Gastrocnemius medialis (tissue), 4 donors: ENCODE results near the gene MAP3K15. TPM values are rescaled to one million over a fixed set of nuclear protein-coding genes. Genes with fewer than 3 reads are reported as not detected.

Experiments
- ATAC-seq, 2 donors: fragments of 150-250 bp; one replicate each; pipeline ENCODE4 v1.9.1; 2016
- DNase-seq, 2 donors: peaks; one replicate each; pipeline ENCODE4 v3.0.0-alpha.2; 2019
- H3K27ac ChIP-seq, 4 donors: fragments of 200-600 bp; sonication (generic); 1 replicate in 1 of 4; 2 replicates in 3 of 4; pipeline ENCODE4 v1.5.1; 2016 to 2018; ENCODE audit warnings: mild to moderate bottlenecking in 2 of 4, moderate library complexity in 1 of 4
- H3K27me3 ChIP-seq, 3 donors: fragments of 200-600 bp; sonication (generic) in 2 of 3; 1 replicate in 1 of 3; 2 replicates in 2 of 3; pipeline versions ENCODE4 v1.5.1 to v1.6.0; 2016 to 2019; ENCODE audit warnings: mild to moderate bottlenecking in 1 of 3, moderate library complexity in 1 of 3
- H3K36me3 ChIP-seq, 2 donors: fragments of 200-600 bp; sonication (generic) in 1 of 2; one replicate each; pipeline ENCODE4 v1.5.1; 2017 to 2018
- H3K4me1 ChIP-seq, 2 donors: fragments of 200-600 bp; sonication (generic) in 1 of 2; one replicate each; pipeline ENCODE4 v1.5.1; 2016 to 2017; ENCODE audit warnings: mild to moderate bottlenecking in 2 of 2
- H3K4me3 ChIP-seq, 4 donors: fragments of 200-600 bp; sonication (generic) in 3 of 4; 1 replicate in 1 of 4; 2 replicates in 3 of 4; pipeline ENCODE4 v1.5.1; 2016 to 2019; ENCODE audit warnings: mild to moderate bottlenecking in 2 of 4
- H3K9me3 ChIP-seq, 3 donors: fragments of 200-600 bp; sonication (generic) in 2 of 3; 1 replicate in 1 of 3; 2 replicates in 2 of 3; pipeline ENCODE4 v1.5.1; 2016 to 2019
- POLR2A ChIP-seq, 2 donors: fragments of 450-650 bp; IDR thresholded peaks; one replicate each; pipeline ENCODE4 v1.6.1; 2017; ENCODE audit warnings: antibody characterized with exemption in 2 of 2, mild to moderate bottlenecking in 2 of 2, moderate library complexity in 2 of 2
- in situ Hi-C, 4 donors: fragments of 200-750 bp; cut with MboI; loops; one replicate each; pipeline versions ENCODE4 v1.15.0 to v1.8.0; 2017; ENCODE audit warnings: low sequenced_read_pairs in 4 of 4
- intact Hi-C: fragments of 100-400 bp; cut with DNase I; formaldehyde crosslinking; loops from one replicate; pipeline ENCODE4 v1.15.1; 2023; ENCODE audit warnings: low total_unique reads
- total RNA-seq, 4 donors: library from RNA; depleted of rRNA; stranded (reverse); fragments of >200 nt; gene quantifications; one replicate each; pipeline versions ENCODE4 v1.1.0 to v1.2.3, GENCODE V29; 2016
- TF ChIP-seq, protein P1 (sequence below), 5 experiments: fragments of 450-650 bp in 3 of 5; fragments of 200-600 bp in 2 of 5; sonication (generic) in 2 of 5; IDR thresholded peaks in 4 of 5; conservative IDR thresholded peaks in 1 of 5; 1 replicate in 4 of 5; 2 replicates in 1 of 5; pipeline ENCODE4 v1.5.1; 2016 to 2019; ENCODE audit warnings: antibody characterized with exemption in 5 of 5, mild to moderate bottlenecking in 3 of 5, moderate library complexity in 3 of 5

The MAP3K15 gene
- total RNA-seq, 4 donors from 2014 or later: not detected

DNA sequence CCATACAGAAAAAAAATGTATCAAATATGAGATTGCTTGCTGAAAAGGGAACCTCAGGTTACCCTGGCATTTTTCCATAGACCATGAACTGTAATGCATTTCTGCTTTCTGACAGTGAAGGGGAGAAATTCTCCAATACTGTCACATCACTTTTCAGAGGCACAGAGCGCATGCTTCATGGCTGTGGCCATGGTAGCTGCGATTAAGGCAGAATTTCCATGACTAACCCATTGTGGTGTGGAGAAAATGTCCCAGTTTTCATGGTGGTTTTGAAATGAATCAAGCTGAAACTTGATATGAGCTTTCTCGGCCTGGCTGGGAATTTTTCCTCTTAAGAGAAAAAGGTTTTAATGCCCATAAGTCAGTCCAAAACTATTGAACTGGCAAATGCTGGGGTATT, 39.5 kb upstream of the MAP3K15 start:
- Histone ChIP-seq H3K27me3 (no peaks in the 10 kb centered on the region), H3K27ac (no peak overlapping the region), H3K4me1 (no peaks in the 10 kb centered on the region), H3K9me3 (no peaks in the 10 kb centered on the region), H3K4me3 (no peak overlapping the region), H3K36me3 (no peaks in the 10 kb centered on the region)
- in situ Hi-C loops: loop anchor here in 1 of 4 donors (25.0 kb wide), 1 partner anchor 333 kb away; the partner anchor contains the start of gene SH3KBP1
- intact Hi-C loops: no loop called here
- DNase-seq: no peak
- ATAC-seq: no peak
- TF ChIP-seq POLR2A (IDR thresholded peaks at IDR 0.05): no peak
- TF ChIP-seq, protein P1, sequence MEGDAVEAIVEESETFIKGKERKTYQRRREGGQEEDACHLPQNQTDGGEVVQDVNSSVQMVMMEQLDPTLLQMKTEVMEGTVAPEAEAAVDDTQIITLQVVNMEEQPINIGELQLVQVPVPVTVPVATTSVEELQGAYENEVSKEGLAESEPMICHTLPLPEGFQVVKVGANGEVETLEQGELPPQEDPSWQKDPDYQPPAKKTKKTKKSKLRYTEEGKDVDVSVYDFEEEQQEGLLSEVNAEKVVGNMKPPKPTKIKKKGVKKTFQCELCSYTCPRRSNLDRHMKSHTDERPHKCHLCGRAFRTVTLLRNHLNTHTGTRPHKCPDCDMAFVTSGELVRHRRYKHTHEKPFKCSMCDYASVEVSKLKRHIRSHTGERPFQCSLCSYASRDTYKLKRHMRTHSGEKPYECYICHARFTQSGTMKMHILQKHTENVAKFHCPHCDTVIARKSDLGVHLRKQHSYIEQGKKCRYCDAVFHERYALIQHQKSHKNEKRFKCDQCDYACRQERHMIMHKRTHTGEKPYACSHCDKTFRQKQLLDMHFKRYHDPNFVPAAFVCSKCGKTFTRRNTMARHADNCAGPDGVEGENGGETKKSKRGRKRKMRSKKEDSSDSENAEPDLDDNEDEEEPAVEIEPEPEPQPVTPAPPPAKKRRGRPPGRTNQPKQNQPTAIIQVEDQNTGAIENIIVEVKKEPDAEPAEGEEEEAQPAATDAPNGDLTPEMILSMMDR (IDR thresholded peaks at IDR 0.05 in 4 of 5, conservative IDR thresholded peaks at IDR 0.05 in 1 of 5): no peak

DNA sequence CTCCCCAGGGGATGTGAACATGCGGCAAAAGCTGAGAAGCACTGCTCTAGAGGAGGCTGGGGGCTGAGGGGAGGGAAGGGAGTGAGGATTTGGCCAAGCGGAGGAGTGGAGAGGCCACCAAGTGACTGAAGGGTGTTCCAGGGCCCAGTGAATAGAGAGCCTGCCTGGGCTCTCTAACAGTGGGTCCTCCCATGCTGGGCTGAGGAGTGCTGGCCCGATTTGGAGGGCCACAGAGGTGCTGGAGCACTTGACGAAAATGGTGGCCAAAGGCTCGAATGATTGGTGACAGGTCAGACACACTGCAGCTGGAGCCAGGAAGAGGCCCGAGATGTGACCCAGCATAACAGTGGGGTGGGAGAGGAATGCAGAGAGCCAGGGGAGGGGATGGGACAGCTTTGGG, 37.5 kb upstream of the MAP3K15 start:
- in situ Hi-C loops (loop anchor here in 1 of 4 donors (25.0 kb wide), 1 partner anchor 335 kb away; the partner anchor contains the start of gene SH3KBP1), intact Hi-C loops (no loop called here)
- TF ChIP-seq, protein P1 (IDR thresholded peaks at IDR 0.05 in 4 of 5, conservative IDR thresholded peaks at IDR 0.05 in 1 of 5): no peak
- TF ChIP-seq POLR2A (IDR thresholded peaks at IDR 0.05): no peak
- ATAC-seq (no peak), DNase-seq (no peak)
- H3K27ac ChIP-seq: no peak overlapping the region
- no peaks in the 10 kb centered on the region for H3K36me3 ChIP-seq
- H3K9me3 ChIP-seq: no peaks in the 10 kb centered on the region
- H3K4me1 ChIP-seq: no peaks in the 10 kb centered on the region
- H3K4me3 ChIP-seq: no peak overlapping the region
- H3K27me3 ChIP-seq: no peaks in the 10 kb centered on the region

DNA sequence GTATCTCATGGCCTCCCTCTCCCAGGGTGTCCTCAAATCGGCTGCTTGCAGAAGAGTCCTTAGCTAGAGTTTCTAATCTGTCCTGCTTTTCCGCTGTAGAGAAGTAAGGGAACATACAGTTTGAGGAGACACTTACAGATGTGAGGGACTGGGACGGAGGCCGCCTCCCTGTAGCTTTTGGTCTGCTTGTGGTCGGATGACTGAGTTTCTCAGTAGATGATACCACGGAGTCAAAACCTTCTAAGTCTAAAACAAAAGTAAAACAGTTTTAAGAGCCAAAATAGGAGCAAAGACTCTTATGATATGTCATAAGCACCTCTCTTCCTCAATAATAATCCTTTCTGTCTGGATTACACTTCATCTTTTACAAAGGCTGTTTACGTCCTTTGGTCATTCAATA, 34.5 kb upstream of the MAP3K15 start:
- TF ChIP-seq, protein P1 (IDR thresholded peaks at IDR 0.05 in 4 of 5, conservative IDR thresholded peaks at IDR 0.05 in 1 of 5): no peak
- no peak for TF ChIP-seq POLR2A (IDR thresholded peaks at IDR 0.05)
- no peak overlapping the region for H3K4me3 ChIP-seq
- H3K27ac ChIP-seq: no peak overlapping the region
- H3K9me3 ChIP-seq: no peaks in the 10 kb centered on the region
- no peaks in the 10 kb centered on the region for H3K27me3 ChIP-seq
- no peak for ATAC-seq
- no peaks in the 10 kb centered on the region for H3K36me3 ChIP-seq
- intact Hi-C loops: no loop called here
- H3K4me1 ChIP-seq: no peaks in the 10 kb centered on the region
- in situ Hi-C loops: loop anchor here in 3 of 4 donors (10.0 to 25.0 kb wide), 2 partner anchors 337 to 345 kb away; partner anchors contain the start of gene SH3KBP1 (in 1 of the 3)
- no peak for DNase-seq

DNA sequence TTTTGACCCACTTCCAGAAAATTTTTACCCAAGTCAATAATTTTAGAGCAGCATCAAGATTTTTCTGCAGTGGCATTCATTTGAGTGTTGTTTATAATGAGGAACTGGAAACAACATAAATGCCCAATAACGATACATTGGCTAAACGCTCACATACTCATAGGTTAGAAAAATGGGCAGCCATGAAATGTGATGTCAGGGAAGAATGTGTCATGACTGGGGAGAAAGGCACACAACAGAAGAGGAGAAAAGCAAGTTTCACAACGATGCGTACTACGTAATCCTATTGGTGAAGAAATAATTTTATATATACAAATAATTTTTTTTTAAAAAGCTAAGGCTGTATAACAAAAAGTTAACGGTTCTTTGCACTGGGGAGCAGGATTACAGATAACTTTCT, 33.6 kb upstream of the MAP3K15 start:
- Histone ChIP-seq H3K36me3 (no peaks in the 10 kb centered on the region), H3K27ac (no peak overlapping the region), H3K4me1 (no peaks in the 10 kb centered on the region), H3K4me3 (no peak overlapping the region), H3K9me3 (no peaks in the 10 kb centered on the region), H3K27me3 (no peaks in the 10 kb centered on the region)
- in situ Hi-C loops (loop anchor here in 2 of 4 donors (10.0 kb wide), 1 partner anchor 346 kb away; no protein-coding TSS in a partner anchor), intact Hi-C loops (no loop called here)
- no peak for ATAC-seq
- TF ChIP-seq, protein P1 (IDR thresholded peaks at IDR 0.05 in 4 of 5, conservative IDR thresholded peaks at IDR 0.05 in 1 of 5): no peak
- TF ChIP-seq POLR2A (IDR thresholded peaks at IDR 0.05): no peak
- DNase-seq: no peak

DNA sequence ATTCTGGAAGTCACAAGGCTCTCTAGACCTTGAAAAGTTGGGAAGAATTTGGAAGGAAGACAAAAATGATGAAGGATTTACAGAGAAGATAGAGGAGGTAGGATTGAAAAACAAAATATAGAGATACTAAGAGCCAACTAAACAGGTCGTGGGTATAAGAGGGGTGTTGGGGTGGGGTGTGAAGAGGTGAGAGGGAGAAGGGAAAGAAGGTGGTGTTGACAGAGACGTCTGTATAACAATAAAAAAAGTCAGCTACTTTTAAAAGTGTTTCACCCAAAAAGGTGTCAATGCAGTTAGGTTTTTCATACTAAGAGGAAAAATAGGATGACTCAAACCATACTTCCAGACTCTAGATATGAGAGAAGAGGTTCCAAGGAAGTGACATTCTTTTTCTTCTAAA, 33.0 kb upstream of the MAP3K15 start:
- Histone ChIP-seq H3K4me1 (no peaks in the 10 kb centered on the region), H3K27me3 (no peaks in the 10 kb centered on the region), H3K27ac (no peak overlapping the region), H3K4me3 (no peak overlapping the region), H3K9me3 (no peaks in the 10 kb centered on the region), H3K36me3 (no peaks in the 10 kb centered on the region)
- in situ Hi-C loops: loop anchor here in 2 of 4 donors (10.0 kb wide), 1 partner anchor 347 kb away; no protein-coding TSS in a partner anchor
- intact Hi-C loops: no loop called here
- TF ChIP-seq, protein P1 (IDR thresholded peaks at IDR 0.05 in 4 of 5, conservative IDR thresholded peaks at IDR 0.05 in 1 of 5): no peak
- ATAC-seq (no peak), DNase-seq (no peak)
